Heart left ventricle (tissue), 16 donors: ENCODE measurements around the gene CPE. TPM values are rescaled to one million over a fixed set of nuclear protein-coding genes. Genes with fewer than 3 reads are reported as not detected.

ENCODE experiments used
- ATAC-seq, 4 donors: fragments of 200-7000 bp; cut with Tn5 transposase; one replicate each; pipeline ENCODE4 v1.9.1; 2020 to 2022; ENCODE audit warnings: moderate library complexity in 4 of 4, mild to moderate bottlenecking in 3 of 4, moderate number of reproducible peaks in 1 of 4
- DNase-seq, 5 donors: peaks; one replicate each; pipeline ENCODE4 v3.0.0-alpha.2; 2020
- H3K27ac ChIP-seq, 12 donors: fragments of 200-600 bp; sonication (generic) in 4 of 12; one replicate each; pipeline versions ENCODE4 v1.5.0 to v1.8.0; 2016 to 2022; ENCODE audit warnings: mild to moderate bottlenecking in 2 of 12
- H3K27me3 ChIP-seq, 9 donors: fragments of 200-600 bp; sonication (generic) in 2 of 9; one replicate each; pipeline versions ENCODE4 v1.5.1 to v1.8.0; 2016 to 2022; ENCODE audit warnings: mild to moderate bottlenecking in 3 of 9
- H3K36me3 ChIP-seq, 9 donors: fragments of 200-600 bp; sonication (generic) in 2 of 9; one replicate each; pipeline versions ENCODE4 v1.5.0 to v1.8.0; 2018 to 2022; ENCODE audit warnings: mild to moderate bottlenecking in 2 of 9
- H3K4me1 ChIP-seq, 12 donors: fragments of 200-600 bp; sonication (generic) in 4 of 12; one replicate each; pipeline versions ENCODE4 v1.5.0 to v1.8.0; 2016 to 2022; ENCODE audit warnings: mild to moderate bottlenecking in 3 of 12
- H3K4me3 ChIP-seq, 12 donors: fragments of 200-600 bp; sonication (generic) in 4 of 12; one replicate each; pipeline versions ENCODE4 v1.5.0 to v1.8.0; 2017 to 2022; ENCODE audit warnings: mild to moderate bottlenecking in 9 of 12, moderate library complexity in 4 of 12
- H3K9me3 ChIP-seq, 12 donors: fragments of 200-600 bp; sonication (generic) in 4 of 12; one replicate each; pipeline versions ENCODE4 v1.5.0 to v1.8.0; 2016 to 2022; ENCODE audit warnings: mild to moderate bottlenecking in 1 of 12
- POLR2A ChIP-seq, 2 donors: fragments of 450-650 bp; IDR thresholded peaks; one replicate each; pipeline ENCODE4 v1.6.1; 2017; ENCODE audit warnings: antibody characterized with exemption in 2 of 2, mild to moderate bottlenecking in 2 of 2, moderate library complexity in 2 of 2
- WGBS, 4 donors: extraction: QIAGEN DNeasy Blood & Tissue Kit in 2 of 4; methylation state at CpG; one replicate each; pipeline versions ENCODE4 v1.1.5 to v1.1.7; 2013 to 2018; 5-methylcytosine and 5-hydroxymethylcytosine counted together
- intact Hi-C, 10 donors: fragments of 100-400 bp; cut with DNase I; formaldehyde crosslinking; loops; one replicate each; pipeline versions ENCODE4 v1.11.1 to v1.14.2; 2022
- polyA plus RNA-seq, 2 donors: library from polyadenylated mRNA; stranded (reverse); fragments of 200-250 nt; gene quantifications; one replicate each; pipeline ENCODE4 v1.2.3, GENCODE V29; 2013
- total RNA-seq, 9 donors: library from RNA; depleted of rRNA in 2 of 9; stranded (reverse); fragments of >200 nt in 2 of 9; fragmentation: NEBNext Ultra II Directional in 3 of 9; extraction: Animal tissue kit (Norgen Biotek cat#: 25700) in 3 of 9; gene quantifications; one replicate each; pipeline versions ENCODE4 v1.1.0 to v1.2.4, GENCODE V29; 2016 to 2023
- TF ChIP-seq, protein P1 (sequence below), 12 donors: fragments of 200-600 bp; sonication (generic) in 4 of 12; IDR thresholded peaks; one replicate each; pipeline versions ENCODE4 v1.5.0 to v1.8.0; 2018 to 2022; ENCODE audit warnings: antibody characterized with exemption in 12 of 12, mild to moderate bottlenecking in 5 of 12
- donor health status: ischemic (EF 13 %, LVEDD 7.1; RV severe dilation, severe dysfunction).
- donor health status: healthy with polysubstance abuse.
- donor health status: DM: no; HTN: yes; CAD: no.
- donor health status: DM: no; HTN: no; CAD: no.
- donor health status: ischemic (EF 25% LVEDD 6.9; RV normal size, moderate dysfunction).
- donor health status: ischemic (EF 25% LVEDD 5.7; RV mildly dilated, moderate dysfunction).
- donor health status: healthy.
- donor health status: DM: yes; HTN: yes; CAD: no.
- donor health status: ischemic (EF 35%, LVEDD 5.7; RV mildly dilated, moderate dysfunction).
- donor health status: nonischemic (EF 11% LVEDD 7.7; RV severe dilation, severe dysfunction).
- donor health status: DM: yes; HTN: yes; CAD: no.
- donor health status: PGD.
- donor health status: ischemic (EF 29% LVEDD 5.4; RV normal size, mild dysfunction).
- donor health status: nonischemic (EF 23%, LVEDD 6.1; RV moderate dilation, normal function).

The CPE gene
- total and polyA plus RNA-seq, 11 donors: 13.3 to 115 (median 28.4) TPM

- no peak overlapping the region for H3K4me3 ChIP-seq
- no peaks in the 10 kb centered on the region for H3K9me3 ChIP-seq
- intact Hi-C loops: no loop called here
- peak overlapping the region in 1 of 12 donors; percentile 35 for H3K27ac ChIP-seq
- H3K4me1 ChIP-seq: peaks cover 0 to 27% (median under 1%) of the 10 kb centered on the region in 12 donors
- TF ChIP-seq, protein P1, sequence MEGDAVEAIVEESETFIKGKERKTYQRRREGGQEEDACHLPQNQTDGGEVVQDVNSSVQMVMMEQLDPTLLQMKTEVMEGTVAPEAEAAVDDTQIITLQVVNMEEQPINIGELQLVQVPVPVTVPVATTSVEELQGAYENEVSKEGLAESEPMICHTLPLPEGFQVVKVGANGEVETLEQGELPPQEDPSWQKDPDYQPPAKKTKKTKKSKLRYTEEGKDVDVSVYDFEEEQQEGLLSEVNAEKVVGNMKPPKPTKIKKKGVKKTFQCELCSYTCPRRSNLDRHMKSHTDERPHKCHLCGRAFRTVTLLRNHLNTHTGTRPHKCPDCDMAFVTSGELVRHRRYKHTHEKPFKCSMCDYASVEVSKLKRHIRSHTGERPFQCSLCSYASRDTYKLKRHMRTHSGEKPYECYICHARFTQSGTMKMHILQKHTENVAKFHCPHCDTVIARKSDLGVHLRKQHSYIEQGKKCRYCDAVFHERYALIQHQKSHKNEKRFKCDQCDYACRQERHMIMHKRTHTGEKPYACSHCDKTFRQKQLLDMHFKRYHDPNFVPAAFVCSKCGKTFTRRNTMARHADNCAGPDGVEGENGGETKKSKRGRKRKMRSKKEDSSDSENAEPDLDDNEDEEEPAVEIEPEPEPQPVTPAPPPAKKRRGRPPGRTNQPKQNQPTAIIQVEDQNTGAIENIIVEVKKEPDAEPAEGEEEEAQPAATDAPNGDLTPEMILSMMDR (IDR thresholded peaks at IDR 0.05): no peak
- H3K36me3 ChIP-seq: no peaks in the 10 kb centered on the region
- WGBS, 4 donors: 56 to 69% (median 64%) methylated on average over 4 of the region's 4 CpGs
- peaks cover 0 to 24% (median 4%) of the 10 kb centered on the region in 9 donors for H3K27me3 ChIP-seq
- no peak for DNase-seq
- no peak for ATAC-seq
Measured at GRCh38 chr4:165383591-165384073, 4.8 kb downstream of the CPE start.

DNA sequence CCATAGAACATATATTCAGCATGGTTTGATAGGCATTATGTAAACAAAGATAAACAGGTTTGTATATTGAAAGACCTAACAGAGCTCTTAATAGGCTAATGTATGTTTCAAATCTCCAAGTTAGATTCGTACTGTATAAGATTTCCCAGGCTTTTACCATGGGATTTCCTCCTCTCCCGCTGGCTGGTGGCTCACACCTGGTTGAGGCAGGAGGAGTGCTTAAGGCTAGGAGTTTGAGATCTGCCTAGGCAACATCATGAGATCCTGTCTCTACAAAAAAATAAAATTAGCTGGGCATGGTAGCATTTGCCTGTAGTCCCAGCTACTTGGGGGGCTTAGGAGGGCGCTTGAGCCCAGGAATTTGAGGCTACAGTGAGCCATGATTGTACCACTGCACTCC lies 5.4 kb downstream of the CPE start:
- 61 to 88% (median 75%) methylated on average over 3 of the region's 3 CpGs for WGBS, 4 donors
- intact Hi-C loops: no loop called here
- peak overlapping the region in 1 of 12 donors; percentile 35 for H3K27ac ChIP-seq
- no peak for ATAC-seq
- no peak for DNase-seq
- no peaks in the 10 kb centered on the region for H3K36me3 ChIP-seq
- no peaks in the 10 kb centered on the region for H3K9me3 ChIP-seq
- no peak overlapping the region for H3K4me3 ChIP-seq
- peaks cover 0 to 26% (median 0%) of the 10 kb centered on the region in 12 donors for H3K4me1 ChIP-seq
- TF ChIP-seq, protein P1 (IDR thresholded peaks at IDR 0.05): no peak
- no peak for TF ChIP-seq POLR2A (IDR thresholded peaks at IDR 0.05)
- H3K27me3 ChIP-seq: peaks cover 0 to 19% (median 0%) of the 10 kb centered on the region in 9 donors

DNA sequence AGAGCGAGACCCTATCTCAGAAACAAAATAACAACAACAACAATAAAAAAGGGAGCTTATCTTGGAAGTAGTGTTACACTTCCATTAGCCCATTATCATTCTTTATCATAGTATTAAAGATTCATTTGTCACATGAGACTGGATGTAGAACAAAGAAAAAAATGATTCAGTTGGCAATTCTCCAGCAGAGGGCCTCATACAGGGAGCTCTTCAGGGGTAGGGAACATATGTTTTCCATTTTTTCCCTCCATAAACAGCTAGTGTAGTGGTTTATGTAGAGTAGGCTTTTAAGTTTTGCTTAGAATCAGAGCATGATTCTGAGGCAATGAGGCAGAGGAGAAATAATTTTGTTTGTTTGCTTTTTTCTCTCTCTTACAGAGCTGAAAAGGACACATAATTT lies 5.8 kb downstream of the CPE start:
- no peaks in the 10 kb centered on the region for H3K36me3 ChIP-seq
- H3K4me3 ChIP-seq: no peak overlapping the region
- TF ChIP-seq, protein P1 (IDR thresholded peaks at IDR 0.05): no peak
- TF ChIP-seq POLR2A (IDR thresholded peaks at IDR 0.05): no peak
- peaks cover 0 to 15% (median 0%) of the 10 kb centered on the region in 9 donors for H3K27me3 ChIP-seq
- ATAC-seq (no peak), DNase-seq (no peak)
- peaks cover 0 to 22% (median 0%) of the 10 kb centered on the region in 12 donors for H3K4me1 ChIP-seq
- H3K27ac ChIP-seq: no peak overlapping the region
- H3K9me3 ChIP-seq: no peaks in the 10 kb centered on the region
- WGBS, 4 donors: 88 to 93% (median 92%) methylated on average over 1 of the region's 1 CpG
- intact Hi-C loops: no loop called here

GRCh38 chr4:165385126-165385525 lies 6.3 kb downstream of the CPE start:
- Histone ChIP-seq H3K9me3 (no peaks in the 10 kb centered on the region), H3K4me3 (no peak overlapping the region), H3K4me1 (peaks cover 0 to 19% (median 0%) of the 10 kb centered on the region in 12 donors), H3K27me3 (peaks cover 0 to 10% (median 0%) of the 10 kb centered on the region in 9 donors), H3K27ac (no peak overlapping the region), H3K36me3 (no peaks in the 10 kb centered on the region)
- WGBS, 4 donors: 91 to 94% (median 92%) methylated on average over 4 of the region's 4 CpGs
- intact Hi-C loops: no loop called here
- TF ChIP-seq, protein P1 (IDR thresholded peaks at IDR 0.05): no peak
- TF ChIP-seq POLR2A (IDR thresholded peaks at IDR 0.05): no peak
- ATAC-seq: no peak
- DNase-seq: no peak
